Hindlimb muscle (tissue), 1 donor: ENCODE results near the gene DGKD. TPM values are rescaled to one million over a fixed set of nuclear protein-coding genes. Genes with fewer than 3 reads are reported as not detected.
"Not testable (repeated sequence)": the region's sequence is repeated elsewhere in the genome, so short reads cannot be mapped to it uniquely, and the experiment has no call there.

ENCODE experiments used
- DNase-seq: peaks from one replicate; pipeline ENCODE4 v3.0.0-alpha.2; 2013
- polyA plus RNA-seq: library from polyadenylated mRNA; unstranded; fragments of 120-200 nt; gene quantifications from one replicate; pipeline ENCODE4 v1.2.1, GENCODE V29; 2013; ENCODE audit not compliant: insufficient read length

Gene DGKD
- 26.1 TPM for polyA plus RNA-seq

GRCh38 chr2:233353769-233354499, at the start of gene DGKD:
Gene DGKD, plus strand, starts transcription at chr2:233354494. Its CDS starts 25 bp downstream, at chr2:233354519.
- DNase-seq: peak; percentile 75

GRCh38 chr2:233307565-233307964, 46.7 kb upstream of the DGKD start, which contains the start of gene SAG:
Gene SAG, plus strand, starts transcription at chr2:233307816. Its CDS starts 1,374 bp downstream, at chr2:233309190.
- no peak for DNase-seq

- DNase-seq: no peak
Observed at GRCh38 chr2:233311241-233311926, 42.9 kb upstream of the DGKD start.

- DNase-seq: no peak
Observed at GRCh38 chr2:233312874-233313273, 41.4 kb upstream of the DGKD start.

- DNase-seq: no peak
Observed at GRCh38 chr2:233314180-233314925, 39.9 kb upstream of the DGKD start.

- DNase-seq: no peak
Observed at GRCh38 chr2:233317196-233317943, 36.9 kb upstream of the DGKD start.

GRCh38 chr2:233319256-233319655, 35.0 kb upstream of the DGKD start:
- DNase-seq: no peak

GRCh38 chr2:233320470-233320869, 33.8 kb upstream of the DGKD start:
- DNase-seq: no peak

- no peak for DNase-seq
Observed at GRCh38 chr2:233321166-233321565, 33.1 kb upstream of the DGKD start.

GRCh38 chr2:233323851-233324250, 30.4 kb upstream of the DGKD start:
- no peak for DNase-seq

GRCh38 chr2:233325256-233325655, 29.0 kb upstream of the DGKD start:
- no peak for DNase-seq

GRCh38 chr2:233325814-233326213, 28.5 kb upstream of the DGKD start:
- DNase-seq: no peak

GRCh38 chr2:233326500-233326899, 27.8 kb upstream of the DGKD start:
- no peak for DNase-seq

GRCh38 chr2:233328922-233329321, 25.4 kb upstream of the DGKD start:
- no peak for DNase-seq

- DNase-seq: no peak
Observed at GRCh38 chr2:233329489-233330135, 24.7 kb upstream of the DGKD start.

- peak; percentile 40 for DNase-seq
Observed at GRCh38 chr2:233331536-233331935, 22.8 kb upstream of the DGKD start.

GRCh38 chr2:233332125-233332524, 22.2 kb upstream of the DGKD start:
- DNase-seq: no peak

- no peak for DNase-seq
Observed at GRCh38 chr2:233334915-233335314, 19.4 kb upstream of the DGKD start.

GRCh38 chr2:233336091-233336490, 18.2 kb upstream of the DGKD start:
- not testable (repeated sequence) for DNase-seq

- DNase-seq: no peak
Observed at GRCh38 chr2:233336541-233336940, 17.8 kb upstream of the DGKD start.

GRCh38 chr2:233338046-233338445, 16.2 kb upstream of the DGKD start:
- no peak for DNase-seq

- no peak for DNase-seq
Observed at GRCh38 chr2:233338812-233339368, 15.4 kb upstream of the DGKD start.
